Endothelial cell of umbilical vein (primary cell): Measurements from ENCODE around the gene PIGT.

Experiments
- EZH2 ChIP-seq: IDR thresholded peaks from 2 replicates; pipeline ENCODE4 v1.6.1; 2012; ENCODE audit warnings: borderline replicate concordance, low read depth, mild to moderate bottlenecking, moderate library complexity, low read length, inconsistent platforms; ENCODE audit not compliant: severe bottlenecking
- JUN ChIP-seq: IDR thresholded peaks from 2 replicates; pipeline ENCODE4 v1.6.1; 2011; ENCODE audit warnings: borderline replicate concordance, low read depth; ENCODE audit not compliant: insufficient read length, insufficient read depth
- MYC ChIP-seq: IDR thresholded peaks from one replicate; pipeline ENCODE4 v1.6.1; 2011; ENCODE audit warnings: mild to moderate bottlenecking, low read depth, low read length
- POLR2A ChIP-seq: IDR thresholded peaks from 2 replicates; pipeline ENCODE4 v1.6.1; 2012; ENCODE audit warnings: low read depth, mild to moderate bottlenecking, control low read depth, low read length
- POLR2AphosphoS5 ChIP-seq: IDR thresholded peaks from 2 replicates; pipeline ENCODE4 v1.6.1; 2012; ENCODE audit warnings: low read depth, mild to moderate bottlenecking, control low read depth, low read length, moderate library complexity; ENCODE audit not compliant: insufficient read depth
- TF ChIP-seq, protein P1 (sequence below), 2 donors: IDR thresholded peaks; 1 replicate in 1 of 2; 2 replicates in 1 of 2; pipeline ENCODE4 v1.5.1; 2011; ENCODE audit warnings: low read length in 2 of 2, mild to moderate bottlenecking in 2 of 2, moderate library complexity in 2 of 2, control low read depth in 1 of 2, inconsistent platforms in 1 of 2, low read depth in 1 of 2; ENCODE audit not compliant: insufficient read depth in 1 of 2; ENCODE audit errors: extremely low read depth in 1 of 2
- TF ChIP-seq, protein P2 (sequence below): IDR thresholded peaks from 2 replicates; pipeline ENCODE4 v1.6.1; 2011; ENCODE audit not compliant: insufficient read depth, insufficient read length

DNA sequence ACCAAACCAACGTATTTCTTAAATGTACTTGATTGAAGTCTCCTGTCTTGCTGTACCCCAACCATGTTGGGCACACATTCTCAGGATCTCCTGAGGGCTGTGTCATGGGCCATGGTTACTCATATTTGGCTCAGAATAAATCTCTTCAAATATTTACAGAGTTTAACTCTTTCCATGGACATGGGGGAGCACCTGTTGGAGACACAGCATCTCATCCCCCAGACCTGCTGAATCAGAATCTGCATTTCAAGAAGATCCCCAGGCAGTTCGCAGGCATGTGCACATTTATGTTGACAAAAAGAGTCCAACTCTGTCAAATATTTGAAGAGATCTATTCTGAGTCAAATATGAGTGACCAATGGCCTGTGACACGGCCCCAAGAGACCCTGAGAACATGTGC lies 24.5 kb downstream of the PIGT start:
- TF ChIP-seq, protein P1, sequence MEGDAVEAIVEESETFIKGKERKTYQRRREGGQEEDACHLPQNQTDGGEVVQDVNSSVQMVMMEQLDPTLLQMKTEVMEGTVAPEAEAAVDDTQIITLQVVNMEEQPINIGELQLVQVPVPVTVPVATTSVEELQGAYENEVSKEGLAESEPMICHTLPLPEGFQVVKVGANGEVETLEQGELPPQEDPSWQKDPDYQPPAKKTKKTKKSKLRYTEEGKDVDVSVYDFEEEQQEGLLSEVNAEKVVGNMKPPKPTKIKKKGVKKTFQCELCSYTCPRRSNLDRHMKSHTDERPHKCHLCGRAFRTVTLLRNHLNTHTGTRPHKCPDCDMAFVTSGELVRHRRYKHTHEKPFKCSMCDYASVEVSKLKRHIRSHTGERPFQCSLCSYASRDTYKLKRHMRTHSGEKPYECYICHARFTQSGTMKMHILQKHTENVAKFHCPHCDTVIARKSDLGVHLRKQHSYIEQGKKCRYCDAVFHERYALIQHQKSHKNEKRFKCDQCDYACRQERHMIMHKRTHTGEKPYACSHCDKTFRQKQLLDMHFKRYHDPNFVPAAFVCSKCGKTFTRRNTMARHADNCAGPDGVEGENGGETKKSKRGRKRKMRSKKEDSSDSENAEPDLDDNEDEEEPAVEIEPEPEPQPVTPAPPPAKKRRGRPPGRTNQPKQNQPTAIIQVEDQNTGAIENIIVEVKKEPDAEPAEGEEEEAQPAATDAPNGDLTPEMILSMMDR (IDR thresholded peaks at IDR 0.05; ENCODE audit: extremely low read depth in 1 of 2, insufficient read depth in 1 of 2, low read depth in 1 of 2, low read length in 2 of 2): no peak
- TF ChIP-seq EZH2 (no peak), POLR2A (no peak), POLR2AphosphoS5 (no peak), MYC (no peak), JUN (no peak)
- TF ChIP-seq, protein P2, sequence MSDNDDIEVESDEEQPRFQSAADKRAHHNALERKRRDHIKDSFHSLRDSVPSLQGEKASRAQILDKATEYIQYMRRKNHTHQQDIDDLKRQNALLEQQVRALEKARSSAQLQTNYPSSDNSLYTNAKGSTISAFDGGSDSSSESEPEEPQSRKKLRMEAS: no peak
